HEK293 (cell line): ENCODE results near the gene CCDC57.

Experiments
- CTCF ChIA-PET: fragments of 350-600 bp; formaldehyde crosslinking; extraction: SDS; loops from one replicate; lab custom pipeline; 2021; ENCODE audit warnings: antibody characterized with exemption; lab: Yijun Ruan, JAX
- POLR2A ChIA-PET: fragments of 300-600 bp; formaldehyde crosslinking; extraction: SDS; loops from one replicate; lab custom pipeline; 2020; ENCODE audit warnings: antibody characterized with exemption, inconsistent platforms; lab: Yijun Ruan, JAX
- H3K27ac ChIP-seq: fragments of 200-500 bp; sonication (Bioruptor generic); 2 replicates; pipeline ENCODE4 v1.5.1; 2014; ENCODE audit warnings: low read depth, low read length, control low read depth, inconsistent platforms; ENCODE audit errors: extremely low read depth
- H3K36me3 ChIP-seq, 2 experiments: fragments of 200-500 bp in 1 of 2; sonication (Bioruptor generic) in 1 of 2; 1 replicate in 1 of 2; 2 replicates in 1 of 2; pipeline ENCODE4 v1.5.1; 2014 to 2017; ENCODE audit warnings: inconsistent platforms in 2 of 2, low read length in 2 of 2; ENCODE audit not compliant: control insufficient read depth in 2 of 2, insufficient read depth in 1 of 2
- H3K4me1 ChIP-seq: fragments of 200-500 bp; sonication (Bioruptor generic); 2 replicates; pipeline ENCODE4 v1.5.1; 2014; ENCODE audit warnings: mild to moderate bottlenecking, low read length, inconsistent platforms; ENCODE audit not compliant: control insufficient read depth, insufficient read depth
- H3K4me3 ChIP-seq: 2 replicates; pipeline ENCODE4 v1.5.1; 2011; ENCODE audit warnings: low read depth, mild to moderate bottlenecking, control low read depth, low read length, moderate library complexity
- H3K9me3 ChIP-seq: fragments of 200-500 bp; sonication (Bioruptor generic); 2 replicates; pipeline ENCODE4 v1.5.1; 2014; ENCODE audit warnings: low read depth, low read length, inconsistent platforms; ENCODE audit not compliant: control insufficient read depth, insufficient read depth
- FEZF1 ChIP-seq: fragments of 450-650 bp; formaldehyde crosslinking; IDR thresholded peaks from 2 replicates; pipeline ENCODE4 v1.5.1; 2016; ENCODE audit warnings: missing biosample characterization, missing genetic modification characterization
- PRDM10 ChIP-seq: fragments of 450-650 bp; formaldehyde crosslinking; IDR thresholded peaks from 2 replicates; pipeline ENCODE4 v1.5.1; 2016; ENCODE audit warnings: missing biosample characterization, missing genetic modification characterization
- SCRT1 ChIP-seq: fragments of 450-650 bp; formaldehyde crosslinking; IDR thresholded peaks from 2 replicates; pipeline ENCODE4 v1.5.1; 2016; ENCODE audit warnings: missing biosample characterization, missing genetic modification characterization, borderline replicate concordance
- ZBTB17 ChIP-seq: fragments of 450-650 bp; formaldehyde crosslinking; IDR thresholded peaks from 2 replicates; pipeline ENCODE4 v1.5.1; 2016; ENCODE audit warnings: missing biosample characterization, missing genetic modification characterization
- ZEB2 ChIP-seq: fragments of 450-650 bp; formaldehyde crosslinking; IDR thresholded peaks from 2 replicates; pipeline ENCODE4 v1.5.1; 2016; ENCODE audit warnings: missing biosample characterization, missing genetic modification characterization
- ZNF114 ChIP-seq: fragments of 450-650 bp; formaldehyde crosslinking; IDR thresholded peaks from 2 replicates; pipeline ENCODE4 v1.5.0; 2017; ENCODE audit warnings: missing biosample characterization, missing genetic modification characterization
- ZNF16 ChIP-seq: fragments of 450-650 bp; formaldehyde crosslinking; IDR thresholded peaks from 2 replicates; pipeline ENCODE4 v1.5.1; 2016; ENCODE audit warnings: low read depth, missing biosample characterization, missing genetic modification characterization
- ZNF280C ChIP-seq: fragments of 450-650 bp; formaldehyde crosslinking; IDR thresholded peaks from 2 replicates; pipeline ENCODE4 v1.5.1; 2016; ENCODE audit warnings: missing biosample characterization, missing genetic modification characterization
- ZNF366 ChIP-seq: fragments of 450-650 bp; formaldehyde crosslinking; conservative IDR thresholded peaks from 2 replicates; pipeline ENCODE4 v1.5.1; 2016; ENCODE audit warnings: missing biosample characterization, missing genetic modification characterization
- ZNF521 ChIP-seq: fragments of 450-650 bp; formaldehyde crosslinking; IDR thresholded peaks from 2 replicates; pipeline ENCODE4 v1.5.1; 2017; ENCODE audit warnings: missing biosample characterization, mild to moderate bottlenecking, missing genetic modification characterization
- ZNF549 ChIP-seq: fragments of 450-650 bp; IDR thresholded peaks from 2 replicates; pipeline ENCODE4 v1.5.1; 2018; ENCODE audit warnings: missing biosample characterization, missing genetic modification characterization, mild to moderate bottlenecking, inconsistent platforms, moderate library complexity
- ZNF76 ChIP-seq: fragments of 450-650 bp; formaldehyde crosslinking; IDR thresholded peaks from 2 replicates; pipeline ENCODE4; 2016; ENCODE audit warnings: low read depth, missing biosample characterization, missing genetic modification characterization, borderline replicate concordance
- ZNF791 ChIP-seq: fragments of 450-650 bp; formaldehyde crosslinking; IDR thresholded peaks from 2 replicates; pipeline ENCODE4 v1.5.1; 2016; ENCODE audit warnings: missing biosample characterization, missing genetic modification characterization
- TF ChIP-seq, protein P1 (sequence below): fragments of 450-650 bp; formaldehyde crosslinking; conservative IDR thresholded peaks from 2 replicates; pipeline ENCODE4 v1.5.1; 2016; ENCODE audit warnings: low read depth, missing biosample characterization, missing genetic modification characterization
- TF ChIP-seq, protein P2 (sequence below): fragments of 450-650 bp; formaldehyde crosslinking; IDR thresholded peaks from 2 replicates; pipeline ENCODE4 v1.5.1; 2016; ENCODE audit warnings: missing biosample characterization, missing genetic modification characterization
- TF ChIP-seq, protein P3 (sequence below): fragments of 450-650 bp; formaldehyde crosslinking; optimal IDR thresholded peaks from 2 replicates; pipeline ENCODE3; 2016; ENCODE audit warnings: missing biosample characterization, mild to moderate bottlenecking, missing genetic modification characterization
- TF ChIP-seq, protein P4 (sequence below): fragments of 450-650 bp; formaldehyde crosslinking; IDR thresholded peaks from 2 replicates; pipeline ENCODE4 v1.5.1; 2016; ENCODE audit warnings: missing biosample characterization, missing genetic modification characterization
- TF ChIP-seq, protein P5 (sequence below): fragments of 450-650 bp; formaldehyde crosslinking; IDR thresholded peaks from 2 replicates; pipeline ENCODE4 v1.5.1; 2016; ENCODE audit warnings: missing biosample characterization, missing genetic modification characterization

The CCDC57 gene

DNA sequence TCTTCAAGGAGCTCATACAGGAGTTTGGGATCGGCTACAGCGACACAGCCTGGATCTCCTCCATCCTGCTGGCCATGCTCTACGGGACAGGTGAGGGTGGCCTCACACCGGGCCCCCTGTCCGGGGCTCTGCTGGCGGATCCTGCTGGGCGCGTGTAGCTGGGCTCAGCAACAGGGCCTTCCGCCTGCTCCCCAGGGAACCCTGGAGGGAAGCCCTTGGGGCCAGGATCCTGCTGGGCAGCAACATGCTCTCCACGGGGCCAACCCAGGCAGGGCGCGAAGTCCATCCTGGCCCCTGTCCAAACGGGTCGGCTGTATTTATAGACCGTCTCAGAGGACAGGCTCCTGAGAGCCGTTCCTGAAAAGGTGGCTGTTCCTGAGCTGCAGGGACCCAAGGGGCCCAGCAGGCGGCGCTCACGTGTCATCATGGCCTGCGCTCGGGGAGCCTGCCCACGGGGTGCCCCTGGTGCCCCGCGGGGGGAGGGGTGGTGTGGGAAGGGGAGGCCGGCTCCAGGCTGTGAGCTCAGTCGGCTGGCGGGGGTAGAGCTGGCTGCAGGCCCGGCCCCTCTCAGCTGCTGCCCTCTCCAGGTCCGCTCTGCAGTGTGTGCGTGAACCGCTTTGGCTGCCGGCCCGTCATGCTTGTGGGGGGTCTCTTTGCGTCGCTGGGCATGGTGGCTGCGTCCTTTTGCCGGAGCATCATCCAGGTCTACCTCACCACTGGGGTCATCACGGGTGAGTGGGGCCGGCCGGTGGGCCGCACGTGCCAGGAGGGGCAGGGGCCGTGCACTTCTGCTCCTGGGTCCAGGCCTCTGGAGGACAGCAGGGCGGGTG is 23.7 kb upstream of the CCDC57 start:
- Histone ChIP-seq H3K4me1 (peaks cover 15% of the 10 kb centered on the region), H3K36me3 (peaks cover 0 to 21% of the 10 kb centered on the region in 2 experiments; a peak in 1 of 3 replicates), H3K27ac (no peak overlapping the region; the same call in 1 of the 2 replicates), H3K4me3 (no peak overlapping the region), H3K9me3 (no peaks in the 10 kb centered on the region)
- ChIA-PET CTCF (interaction anchor here (0.6 to 3.1 kb wide), 38 partner anchors 8 to 206 kb away, joined by 3 to 27 read pairs (median 4); partner anchors contain the start of gene CD7), POLR2A (interaction anchor here (0.6 to 2.5 kb wide), 10 partner anchors 9 to 294 kb away, joined by 3 to 13 read pairs (median 3); partner anchors contain the start of gene DCXR)
- TF ChIP-seq, protein P1, sequence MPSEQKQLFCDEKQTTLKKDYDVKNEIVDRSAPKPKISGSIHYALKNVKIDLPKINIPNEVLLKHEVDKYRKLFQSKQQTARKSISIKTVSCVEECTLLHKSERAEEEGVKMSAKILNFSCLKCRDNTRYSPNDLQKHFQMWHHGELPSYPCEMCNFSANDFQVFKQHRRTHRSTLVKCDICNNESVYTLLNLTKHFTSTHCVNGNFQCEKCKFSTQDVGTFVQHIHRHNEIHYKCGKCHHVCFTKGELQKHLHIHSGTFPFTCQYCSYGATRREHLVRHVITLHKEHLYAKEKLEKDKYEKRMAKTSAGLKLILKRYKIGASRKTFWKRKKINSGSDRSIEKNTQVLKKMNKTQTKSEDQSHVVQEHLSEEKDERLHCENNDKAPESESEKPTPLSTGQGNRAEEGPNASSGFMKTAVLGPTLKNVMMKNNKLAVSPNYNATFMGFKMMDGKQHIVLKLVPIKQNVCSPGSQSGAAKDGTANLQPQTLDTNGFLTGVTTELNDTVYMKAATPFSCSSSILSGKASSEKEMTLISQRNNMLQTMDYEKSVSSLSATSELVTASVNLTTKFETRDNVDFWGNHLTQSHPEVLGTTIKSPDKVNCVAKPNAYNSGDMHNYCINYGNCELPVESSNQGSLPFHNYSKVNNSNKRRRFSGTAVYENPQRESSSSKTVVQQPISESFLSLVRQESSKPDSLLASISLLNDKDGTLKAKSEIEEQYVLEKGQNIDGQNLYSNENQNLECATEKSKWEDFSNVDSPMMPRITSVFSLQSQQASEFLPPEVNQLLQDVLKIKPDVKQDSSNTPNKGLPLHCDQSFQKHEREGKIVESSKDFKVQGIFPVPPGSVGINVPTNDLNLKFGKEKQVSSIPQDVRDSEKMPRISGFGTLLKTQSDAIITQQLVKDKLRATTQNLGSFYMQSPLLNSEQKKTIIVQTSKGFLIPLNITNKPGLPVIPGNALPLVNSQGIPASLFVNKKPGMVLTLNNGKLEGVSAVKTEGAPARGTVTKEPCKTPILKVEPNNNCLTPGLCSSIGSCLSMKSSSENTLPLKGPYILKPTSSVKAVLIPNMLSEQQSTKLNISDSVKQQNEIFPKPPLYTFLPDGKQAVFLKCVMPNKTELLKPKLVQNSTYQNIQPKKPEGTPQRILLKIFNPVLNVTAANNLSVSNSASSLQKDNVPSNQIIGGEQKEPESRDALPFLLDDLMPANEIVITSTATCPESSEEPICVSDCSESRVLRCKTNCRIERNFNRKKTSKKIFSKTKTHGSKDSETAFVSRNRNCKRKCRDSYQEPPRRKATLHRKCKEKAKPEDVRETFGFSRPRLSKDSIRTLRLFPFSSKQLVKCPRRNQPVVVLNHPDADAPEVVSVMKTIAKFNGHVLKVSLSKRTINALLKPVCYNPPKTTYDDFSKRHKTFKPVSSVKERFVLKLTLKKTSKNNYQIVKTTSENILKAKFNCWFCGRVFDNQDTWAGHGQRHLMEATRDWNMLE (tag by site-specific recombination) = no peak
- TF ChIP-seq ZNF280C (tag by site-specific recombination) (no peak), FEZF1 (tag by site-specific recombination) (no peak), ZNF549 (no peak), ZNF16 (no peak), ZNF114 (tag by site-specific recombination) (no peak), ZNF76 (tag by site-specific recombination) (peak; percentile 43; the same call in 1 of the 2 replicates), SCRT1 (tag by site-specific recombination) (peak; percentile 44; the same call in 1 of the 2 replicates), PRDM10 (tag by site-specific recombination) (0 out of 2 replicates have a peak, but pooled peaks have one; percentile 20), ZBTB17 (tag by site-specific recombination) (0 out of 2 replicates have a peak, but pooled peaks have one; percentile 41), ZNF366 (no peak), ZEB2 (peak; percentile 40; the same call in 1 of the 2 replicates), ZNF521 (tag by site-specific recombination) (no peak), ZNF791 (tag by site-specific recombination) (no peak)
- TF ChIP-seq, protein P2, sequence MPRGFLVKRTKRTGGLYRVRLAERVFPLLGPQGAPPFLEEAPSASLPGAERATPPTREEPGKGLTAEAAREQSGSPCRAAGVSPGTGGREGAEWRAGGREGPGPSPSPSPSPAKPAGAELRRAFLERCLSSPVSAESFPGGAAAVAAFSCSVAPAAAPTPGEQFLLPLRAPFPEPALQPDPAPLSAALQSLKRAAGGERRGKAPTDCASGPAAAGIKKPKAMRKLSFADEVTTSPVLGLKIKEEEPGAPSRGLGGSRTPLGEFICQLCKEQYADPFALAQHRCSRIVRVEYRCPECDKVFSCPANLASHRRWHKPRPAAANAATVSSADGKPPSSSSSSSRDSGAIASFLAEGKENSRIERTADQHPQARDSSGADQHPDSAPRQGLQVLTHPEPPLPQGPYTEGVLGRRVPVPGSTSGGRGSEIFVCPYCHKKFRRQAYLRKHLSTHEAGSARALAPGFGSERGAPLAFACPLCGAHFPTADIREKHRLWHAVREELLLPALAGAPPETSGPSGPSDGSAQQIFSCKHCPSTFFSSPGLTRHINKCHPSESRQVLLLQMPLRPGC (tag by site-specific recombination) = no peak
- TF ChIP-seq, protein P3, sequence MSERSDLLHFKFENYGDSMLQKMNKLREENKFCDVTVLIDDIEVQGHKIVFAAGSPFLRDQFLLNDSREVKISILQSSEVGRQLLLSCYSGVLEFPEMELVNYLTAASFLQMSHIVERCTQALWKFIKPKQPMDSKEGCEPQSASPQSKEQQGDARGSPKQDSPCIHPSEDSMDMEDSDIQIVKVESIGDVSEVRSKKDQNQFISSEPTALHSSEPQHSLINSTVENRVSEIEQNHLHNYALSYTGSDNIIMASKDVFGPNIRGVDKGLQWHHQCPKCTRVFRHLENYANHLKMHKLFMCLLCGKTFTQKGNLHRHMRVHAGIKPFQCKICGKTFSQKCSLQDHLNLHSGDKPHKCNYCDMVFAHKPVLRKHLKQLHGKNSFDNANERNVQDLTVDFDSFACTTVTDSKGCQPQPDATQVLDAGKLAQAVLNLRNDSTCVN (tag by site-specific recombination) = peak; percentile 18
- TF ChIP-seq, protein P4, sequence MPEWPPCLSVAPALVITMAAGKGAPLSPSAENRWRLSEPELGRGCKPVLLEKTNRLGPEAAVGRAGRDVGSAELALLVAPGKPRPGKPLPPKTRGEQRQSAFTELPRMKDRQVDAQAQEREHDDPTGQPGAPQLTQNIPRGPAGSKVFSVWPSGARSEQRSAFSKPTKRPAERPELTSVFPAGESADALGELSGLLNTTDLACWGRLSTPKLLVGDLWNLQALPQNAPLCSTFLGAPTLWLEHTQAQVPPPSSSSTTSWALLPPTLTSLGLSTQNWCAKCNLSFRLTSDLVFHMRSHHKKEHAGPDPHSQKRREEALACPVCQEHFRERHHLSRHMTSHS (tag by site-specific recombination) = no peak
- TF ChIP-seq, protein P5, sequence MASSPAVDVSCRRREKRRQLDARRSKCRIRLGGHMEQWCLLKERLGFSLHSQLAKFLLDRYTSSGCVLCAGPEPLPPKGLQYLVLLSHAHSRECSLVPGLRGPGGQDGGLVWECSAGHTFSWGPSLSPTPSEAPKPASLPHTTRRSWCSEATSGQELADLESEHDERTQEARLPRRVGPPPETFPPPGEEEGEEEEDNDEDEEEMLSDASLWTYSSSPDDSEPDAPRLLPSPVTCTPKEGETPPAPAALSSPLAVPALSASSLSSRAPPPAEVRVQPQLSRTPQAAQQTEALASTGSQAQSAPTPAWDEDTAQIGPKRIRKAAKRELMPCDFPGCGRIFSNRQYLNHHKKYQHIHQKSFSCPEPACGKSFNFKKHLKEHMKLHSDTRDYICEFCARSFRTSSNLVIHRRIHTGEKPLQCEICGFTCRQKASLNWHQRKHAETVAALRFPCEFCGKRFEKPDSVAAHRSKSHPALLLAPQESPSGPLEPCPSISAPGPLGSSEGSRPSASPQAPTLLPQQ (tag by site-specific recombination) = 0 out of 2 replicates have a peak, but pooled peaks have one; percentile 36
